Measurements from ENCODE around the gene RCL1.
"Not testable (repeated sequence)": the region's sequence is repeated elsewhere in the genome, so short reads cannot be mapped to it uniquely, and the experiment has no call there.

The RCL1 gene

DNA sequence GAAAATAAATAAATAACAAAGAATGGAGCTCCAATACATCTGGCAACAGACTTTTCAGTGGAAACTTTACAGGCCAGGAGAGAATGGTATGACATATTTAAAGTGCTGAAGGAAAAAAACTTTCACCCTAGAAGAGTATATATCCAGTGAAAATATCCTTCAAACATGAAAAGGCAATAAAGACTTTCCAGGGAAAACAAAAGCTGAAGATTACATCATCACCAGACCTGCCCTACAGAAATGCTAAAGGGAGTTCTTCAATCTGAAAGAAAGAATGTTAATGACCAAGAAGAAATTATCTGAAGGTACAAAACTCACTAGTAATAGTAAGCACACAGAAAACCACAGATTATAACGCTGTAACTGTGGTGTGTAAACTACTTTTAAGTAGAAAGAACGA lies 8.3 kb upstream of the RCL1 start:
- FAIRE-seq = no peak

GRCh38 chr9:4786599-4786998 lies 6.1 kb upstream of the RCL1 start:
- no peak for FAIRE-seq

- no peak for FAIRE-seq
Measured at GRCh38 chr9:4787876-4788275, 4.9 kb upstream of the RCL1 start.

DNA sequence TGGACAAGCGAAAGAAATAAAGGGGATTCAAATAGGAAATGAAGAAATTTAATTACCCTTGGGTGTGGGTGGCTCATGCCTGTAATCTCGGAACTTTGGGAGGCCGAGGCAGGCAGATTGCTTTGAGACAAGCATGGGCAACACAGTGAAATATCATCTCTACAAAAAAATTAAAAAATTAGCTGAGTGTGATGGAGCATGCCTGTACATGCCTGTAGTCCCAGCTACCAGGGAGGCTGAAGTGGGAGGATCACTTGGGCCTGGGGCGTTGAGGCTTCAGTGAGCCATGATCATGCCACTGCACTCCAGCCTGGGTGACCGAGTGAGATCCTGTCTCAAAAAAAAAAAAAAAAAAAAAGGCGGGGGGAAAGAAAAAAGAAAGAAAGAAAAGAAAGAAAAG lies 4.0 kb upstream of the RCL1 start:
- no peak for FAIRE-seq

DNA sequence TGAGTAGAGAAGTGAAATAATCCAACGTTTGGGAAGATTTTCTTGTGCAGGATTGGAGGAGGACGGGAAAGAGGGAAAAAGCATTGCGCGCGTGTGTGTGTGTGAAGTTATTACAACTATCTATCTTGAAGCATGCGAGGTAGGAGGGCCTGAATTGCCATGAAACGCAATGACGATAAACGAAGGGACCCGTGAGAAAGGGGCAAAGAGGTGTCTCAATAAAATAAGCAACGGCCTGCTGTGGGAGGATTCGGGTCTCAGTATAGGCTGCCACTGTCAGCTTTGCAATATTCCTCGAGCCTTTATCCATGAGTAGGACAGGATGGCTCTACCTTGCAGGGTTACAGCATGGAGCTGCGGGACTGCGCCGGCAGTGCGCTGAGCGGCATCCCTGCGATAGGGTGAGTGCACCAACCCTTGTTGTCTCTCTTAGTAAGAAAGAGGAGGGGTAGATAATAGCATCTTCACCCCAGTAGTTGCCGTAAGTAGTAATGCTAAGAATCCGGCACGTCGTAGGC lies 631 bp upstream of the RCL1 start:
- no peak for FAIRE-seq

- no peak for FAIRE-seq
Measured at GRCh38 chr9:4793459-4794395, 983 bp downstream of the RCL1 start.

- FAIRE-seq = no peak
Measured at GRCh38 chr9:4794691-4795090, 1.9 kb downstream of the RCL1 start.

- not testable (repeated sequence) for FAIRE-seq
Measured at GRCh38 chr9:4795108-4795507, 2.4 kb downstream of the RCL1 start.

- no peak for FAIRE-seq
Measured at GRCh38 chr9:4796530-4796929, 3.8 kb downstream of the RCL1 start.

- no peak for FAIRE-seq
Measured at GRCh38 chr9:4796988-4797853, 4.5 kb downstream of the RCL1 start.

GRCh38 chr9:4797854-4798150 lies 5.1 kb downstream of the RCL1 start:
- FAIRE-seq = no peak

- no peak for FAIRE-seq
Measured at GRCh38 chr9:4798281-4799032, 5.7 kb downstream of the RCL1 start.

GRCh38 chr9:4799033-4799430 lies 6.3 kb downstream of the RCL1 start:
- no peak for FAIRE-seq

- no peak for FAIRE-seq
Measured at GRCh38 chr9:4799775-4800174, 7.0 kb downstream of the RCL1 start.

- no peak for FAIRE-seq
Measured at GRCh38 chr9:4801156-4801555, 8.4 kb downstream of the RCL1 start.

GRCh38 chr9:4803670-4804530 lies 11.2 kb downstream of the RCL1 start:
- FAIRE-seq = no peak

DNA sequence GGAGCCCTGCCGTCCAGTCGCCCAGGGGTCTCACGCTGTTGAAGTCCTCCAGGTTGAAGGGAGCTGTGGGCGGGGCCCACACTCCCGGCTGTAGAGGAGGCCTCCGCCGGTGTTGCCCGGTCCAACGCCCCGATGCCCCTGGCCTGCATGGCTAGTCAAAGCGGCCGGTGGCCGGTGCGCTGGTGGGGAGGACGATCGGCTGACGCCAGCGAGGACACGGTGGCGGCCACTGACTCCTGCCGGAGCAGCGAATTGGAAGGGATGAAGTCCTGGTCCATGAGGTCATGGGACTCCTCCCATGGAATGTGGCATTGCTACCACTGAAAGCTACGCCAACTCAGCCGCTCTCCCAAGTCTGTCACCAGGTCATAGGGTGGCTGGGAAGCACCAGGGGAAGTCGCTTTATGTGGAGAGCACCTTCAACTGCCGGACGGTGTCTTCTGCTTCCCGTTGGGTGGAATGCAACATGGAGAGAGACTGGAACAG lies 11.8 kb downstream of the RCL1 start:
- FAIRE-seq = no peak

GRCh38 chr9:4805191-4805918 lies 12.6 kb downstream of the RCL1 start:
- FAIRE-seq = no peak

DNA sequence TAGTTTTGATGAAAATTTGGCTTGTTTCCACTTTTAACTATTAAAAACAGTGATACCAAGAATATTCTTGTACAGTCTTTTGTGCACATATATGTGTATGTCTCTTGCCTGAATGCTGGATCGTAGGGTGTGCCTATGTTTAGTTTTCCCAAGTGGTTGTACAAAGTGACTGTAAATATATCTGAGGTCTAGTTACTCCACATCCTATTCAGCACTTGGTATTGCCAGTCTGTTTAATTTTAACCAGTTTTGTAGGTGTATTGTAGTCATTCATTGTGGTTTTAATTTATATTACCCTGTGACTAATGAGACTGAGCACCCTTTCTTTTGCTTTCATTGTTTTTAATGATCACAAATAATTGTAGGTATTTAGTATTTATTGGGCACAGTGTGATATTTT lies 17.8 kb downstream of the RCL1 start:
- no peak for FAIRE-seq

DNA sequence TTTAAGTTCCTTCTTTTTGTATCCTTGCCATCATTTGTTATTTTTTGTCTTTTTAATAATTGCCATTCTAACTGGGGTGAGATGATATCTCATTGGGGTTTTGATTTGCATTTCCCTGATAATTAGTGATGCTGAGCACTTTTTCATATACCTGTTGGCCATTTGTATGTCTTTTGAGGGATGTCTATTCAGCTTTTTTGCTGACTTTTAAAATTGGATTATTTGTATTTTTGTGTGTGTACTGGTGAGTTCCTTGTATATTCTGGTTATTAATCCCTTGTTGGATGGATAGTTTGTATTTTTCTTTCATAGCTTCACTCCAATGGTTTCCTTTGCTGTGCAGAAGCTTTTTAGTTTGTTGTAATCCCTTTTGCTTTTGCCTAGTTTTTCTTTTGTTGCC lies 19.1 kb downstream of the RCL1 start:
- no peak for FAIRE-seq

GRCh38 chr9:4812858-4813257 lies 20.1 kb downstream of the RCL1 start:
- FAIRE-seq = no peak

All from colon (tissue), 2 donors.